Measurements from ENCODE around the gene RAVER2.

The RAVER2 gene

GRCh38 chr1:64867266-64867665, 122.4 kb downstream of the RAVER2 start:
- in situ Hi-C loops (cut with MboI; ENCODE audit: low sequenced_read_pairs): no loop called here

GRCh38 chr1:64871256-64871655, 126.4 kb downstream of the RAVER2 start:
- in situ Hi-C loops (cut with MboI; ENCODE audit: low sequenced_read_pairs): no loop called here

- in situ Hi-C loops (cut with MboI; ENCODE audit: low sequenced_read_pairs): no loop called here
Measured at GRCh38 chr1:64872067-64872466, 127.2 kb downstream of the RAVER2 start.

GRCh38 chr1:64873576-64873975, 128.7 kb downstream of the RAVER2 start:
- in situ Hi-C loops (cut with MboI; ENCODE audit: low sequenced_read_pairs): no loop called here

GRCh38 chr1:64874666-64875065, 129.8 kb downstream of the RAVER2 start:
- in situ Hi-C loops (cut with MboI; ENCODE audit: low sequenced_read_pairs): no loop called here

- in situ Hi-C loops (cut with MboI; ENCODE audit: low sequenced_read_pairs): no loop called here
Measured at GRCh38 chr1:64875101-64875500, 130.2 kb downstream of the RAVER2 start.

GRCh38 chr1:64875606-64876005, 130.7 kb downstream of the RAVER2 start:
- in situ Hi-C loops (cut with MboI; ENCODE audit: low sequenced_read_pairs): no loop called here

- in situ Hi-C loops (cut with MboI; ENCODE audit: low sequenced_read_pairs): no loop called here
Measured at GRCh38 chr1:64877151-64877550, 132.3 kb downstream of the RAVER2 start.

- in situ Hi-C loops (cut with MboI; ENCODE audit: low sequenced_read_pairs): no loop called here
Measured at GRCh38 chr1:64877598-64877997, 132.7 kb downstream of the RAVER2 start.

- in situ Hi-C loops (cut with MboI; ENCODE audit: low sequenced_read_pairs): no loop called here
Measured at GRCh38 chr1:64878090-64878489, 133.2 kb downstream of the RAVER2 start.

- in situ Hi-C loops (cut with MboI; ENCODE audit: low sequenced_read_pairs): no loop called here
Measured at GRCh38 chr1:64878931-64879611, 134.2 kb downstream of the RAVER2 start.

- in situ Hi-C loops (cut with MboI; ENCODE audit: low sequenced_read_pairs): no loop called here
Measured at GRCh38 chr1:64880449-64880848, 135.6 kb downstream of the RAVER2 start.

- in situ Hi-C loops (cut with MboI; ENCODE audit: low sequenced_read_pairs): no loop called here
Measured at GRCh38 chr1:64881281-64881680, 136.4 kb downstream of the RAVER2 start.
